Gastrocnemius medialis (tissue), 4 donors: Measurements from ENCODE around the gene AK5. TPM values are rescaled to one million over a fixed set of nuclear protein-coding genes. Genes with fewer than 3 reads are reported as not detected.

Experiments
- ATAC-seq, 2 donors: fragments of 150-250 bp; one replicate each; pipeline ENCODE4 v1.9.1; 2016
- DNase-seq, 2 donors: peaks; one replicate each; pipeline ENCODE4 v3.0.0-alpha.2; 2019
- H3K27ac ChIP-seq, 4 donors: fragments of 200-600 bp; sonication (generic); 1 replicate in 1 of 4; 2 replicates in 3 of 4; pipeline ENCODE4 v1.5.1; 2016 to 2018; ENCODE audit warnings: mild to moderate bottlenecking in 2 of 4, moderate library complexity in 1 of 4
- H3K27me3 ChIP-seq, 3 donors: fragments of 200-600 bp; sonication (generic) in 2 of 3; 1 replicate in 1 of 3; 2 replicates in 2 of 3; pipeline versions ENCODE4 v1.5.1 to v1.6.0; 2016 to 2019; ENCODE audit warnings: mild to moderate bottlenecking in 1 of 3, moderate library complexity in 1 of 3
- H3K36me3 ChIP-seq, 2 donors: fragments of 200-600 bp; sonication (generic) in 1 of 2; one replicate each; pipeline ENCODE4 v1.5.1; 2017 to 2018
- H3K4me1 ChIP-seq, 2 donors: fragments of 200-600 bp; sonication (generic) in 1 of 2; one replicate each; pipeline ENCODE4 v1.5.1; 2016 to 2017; ENCODE audit warnings: mild to moderate bottlenecking in 2 of 2
- H3K4me3 ChIP-seq, 4 donors: fragments of 200-600 bp; sonication (generic) in 3 of 4; 1 replicate in 1 of 4; 2 replicates in 3 of 4; pipeline ENCODE4 v1.5.1; 2016 to 2019; ENCODE audit warnings: mild to moderate bottlenecking in 2 of 4
- H3K9me3 ChIP-seq, 3 donors: fragments of 200-600 bp; sonication (generic) in 2 of 3; 1 replicate in 1 of 3; 2 replicates in 2 of 3; pipeline ENCODE4 v1.5.1; 2016 to 2019
- CTCF ChIP-seq, 5 experiments: fragments of 450-650 bp in 3 of 5; fragments of 200-600 bp in 2 of 5; sonication (generic) in 2 of 5; IDR thresholded peaks in 4 of 5; conservative IDR thresholded peaks in 1 of 5; 1 replicate in 4 of 5; 2 replicates in 1 of 5; pipeline ENCODE4 v1.5.1; 2016 to 2019; ENCODE audit warnings: antibody characterized with exemption in 5 of 5, mild to moderate bottlenecking in 3 of 5, moderate library complexity in 3 of 5
- POLR2A ChIP-seq, 2 donors: fragments of 450-650 bp; IDR thresholded peaks; one replicate each; pipeline ENCODE4 v1.6.1; 2017; ENCODE audit warnings: antibody characterized with exemption in 2 of 2, mild to moderate bottlenecking in 2 of 2, moderate library complexity in 2 of 2
- in situ Hi-C, 4 donors: fragments of 200-750 bp; cut with MboI; loops; one replicate each; pipeline versions ENCODE4 v1.15.0 to v1.8.0; 2017; ENCODE audit warnings: low sequenced_read_pairs in 4 of 4
- intact Hi-C: fragments of 100-400 bp; cut with DNase I; formaldehyde crosslinking; loops from one replicate; pipeline ENCODE4 v1.15.1; 2023; ENCODE audit warnings: low total_unique reads
- total RNA-seq, 4 donors: library from RNA; depleted of rRNA; stranded (reverse); fragments of >200 nt; gene quantifications; one replicate each; pipeline versions ENCODE4 v1.1.0 to v1.2.3, GENCODE V29; 2016

AK5 gene
- total RNA-seq, 4 donors from 2014 or later = 0.07 to 1.8 TPM; not detected in 2

GRCh38 chr1:77349275-77349674 is 67.5 kb downstream of the AK5 start:
- TF ChIP-seq POLR2A (IDR thresholded peaks at IDR 0.05) = no peak
- TF ChIP-seq CTCF (IDR thresholded peaks at IDR 0.05 in 4 of 5, conservative IDR thresholded peaks at IDR 0.05 in 1 of 5) = no peak
- no peaks in the 10 kb centered on the region for H3K36me3 ChIP-seq
- no peaks in the 10 kb centered on the region for H3K4me1 ChIP-seq
- no peak overlapping the region for H3K4me3 ChIP-seq
- intact Hi-C loops (no loop called here), in situ Hi-C loops (no loop called here)
- no peaks in the 10 kb centered on the region for H3K9me3 ChIP-seq
- DNase-seq (no peak), ATAC-seq (no peak)
- H3K27me3 ChIP-seq = no peaks in the 10 kb centered on the region
- H3K27ac ChIP-seq = no peak overlapping the region

- Histone ChIP-seq H3K4me1 (no peaks in the 10 kb centered on the region), H3K36me3 (no peaks in the 10 kb centered on the region), H3K27ac (no peak overlapping the region), H3K4me3 (no peak overlapping the region), H3K27me3 (no peaks in the 10 kb centered on the region), H3K9me3 (no peaks in the 10 kb centered on the region)
- TF ChIP-seq POLR2A (IDR thresholded peaks at IDR 0.05) (no peak), CTCF (IDR thresholded peaks at IDR 0.05 in 4 of 5, conservative IDR thresholded peaks at IDR 0.05 in 1 of 5) (no peak)
- intact Hi-C loops (no loop called here), in situ Hi-C loops (no loop called here)
- DNase-seq (no peak), ATAC-seq (no peak)
Measured at GRCh38 chr1:77350012-77350770, 68.4 kb downstream of the AK5 start.

- H3K36me3 ChIP-seq = no peaks in the 10 kb centered on the region
- TF ChIP-seq CTCF (IDR thresholded peaks at IDR 0.05 in 4 of 5, conservative IDR thresholded peaks at IDR 0.05 in 1 of 5) (no peak), POLR2A (IDR thresholded peaks at IDR 0.05) (no peak)
- intact Hi-C loops (no loop called here), in situ Hi-C loops (no loop called here)
- H3K27me3 ChIP-seq = no peaks in the 10 kb centered on the region
- no peak overlapping the region for H3K27ac ChIP-seq
- no peak for DNase-seq
- H3K4me1 ChIP-seq = no peaks in the 10 kb centered on the region
- no peaks in the 10 kb centered on the region for H3K9me3 ChIP-seq
- no peak overlapping the region for H3K4me3 ChIP-seq
- no peak for ATAC-seq
Measured at GRCh38 chr1:77354536-77354935, 72.7 kb downstream of the AK5 start.

GRCh38 chr1:77355010-77355409 is 73.2 kb downstream of the AK5 start:
- no peaks in the 10 kb centered on the region for H3K27me3 ChIP-seq
- no peak overlapping the region for H3K27ac ChIP-seq
- H3K9me3 ChIP-seq = no peaks in the 10 kb centered on the region
- intact Hi-C loops = no loop called here
- no peak overlapping the region for H3K4me3 ChIP-seq
- no peaks in the 10 kb centered on the region for H3K4me1 ChIP-seq
- no peak for DNase-seq
- TF ChIP-seq POLR2A (IDR thresholded peaks at IDR 0.05) (no peak), CTCF (IDR thresholded peaks at IDR 0.05 in 4 of 5, conservative IDR thresholded peaks at IDR 0.05 in 1 of 5) (no peak)
- in situ Hi-C loops = no loop called here
- H3K36me3 ChIP-seq = no peaks in the 10 kb centered on the region
- no peak for ATAC-seq

- in situ Hi-C loops (no loop called here), intact Hi-C loops (no loop called here)
- TF ChIP-seq POLR2A (IDR thresholded peaks at IDR 0.05) (no peak), CTCF (IDR thresholded peaks at IDR 0.05 in 4 of 5, conservative IDR thresholded peaks at IDR 0.05 in 1 of 5) (no peak)
- no peak for DNase-seq
- no peaks in the 10 kb centered on the region for H3K27me3 ChIP-seq
- H3K4me1 ChIP-seq = no peaks in the 10 kb centered on the region
- no peak for ATAC-seq
- H3K9me3 ChIP-seq = no peaks in the 10 kb centered on the region
- no peaks in the 10 kb centered on the region for H3K36me3 ChIP-seq
- H3K4me3 ChIP-seq = no peak overlapping the region
- H3K27ac ChIP-seq = no peak overlapping the region
Measured at GRCh38 chr1:77356136-77356535, 74.3 kb downstream of the AK5 start.
